Inflammatory macrophage treated with lipopolysaccharide for 1 hour (primary cell): ENCODE data around the gene PIK3CG.
"Not testable (repeated sequence)": the region's sequence is repeated elsewhere in the genome, so short reads cannot be mapped to it uniquely, and the experiment has no call there.

Experiments
- DNase-seq, 2 donors: peaks; one replicate each; pipeline ENCODE4 v3.0.0-alpha.2; 2020 to 2022

Gene PIK3CG

GRCh38 chr7:106865130-106866041, at the start of gene PIK3CG:
PIK3CG (plus strand) TSS chr7:106865282; CDS start chr7:106867562, 2,280 bp downstream.
- peak; percentile 82 to 85 for DNase-seq

- no peak for DNase-seq
Observed at GRCh38 chr7:106817098-106817497, 48.0 kb upstream of the PIK3CG start.

GRCh38 chr7:106818736-106819135, 46.3 kb upstream of the PIK3CG start:
- no peak for DNase-seq

GRCh38 chr7:106819546-106819945, 45.5 kb upstream of the PIK3CG start:
- DNase-seq, result no peak

- no peak for DNase-seq
Observed at GRCh38 chr7:106820321-106821217, 44.5 kb upstream of the PIK3CG start.

GRCh38 chr7:106823631-106824030, 41.5 kb upstream of the PIK3CG start:
- DNase-seq, result peak in 1 of 2 donors; percentile 39

GRCh38 chr7:106824458-106824857, 40.6 kb upstream of the PIK3CG start:
- DNase-seq, result peak; percentile 72 to 97

GRCh38 chr7:106827626-106828025, 37.5 kb upstream of the PIK3CG start:
- DNase-seq, result no peak

GRCh38 chr7:106829496-106829895, 35.6 kb upstream of the PIK3CG start:
- no peak for DNase-seq

GRCh38 chr7:106830896-106831295, 34.2 kb upstream of the PIK3CG start:
- DNase-seq, result not testable (repeated sequence)

- peak in 1 of 2 donors; percentile 64 for DNase-seq
Observed at GRCh38 chr7:106836816-106837215, 28.3 kb upstream of the PIK3CG start.

GRCh38 chr7:106839511-106839910, 25.6 kb upstream of the PIK3CG start:
- DNase-seq, result no peak

GRCh38 chr7:106840342-106840741, 24.7 kb upstream of the PIK3CG start:
- DNase-seq, result no peak

GRCh38 chr7:106841896-106842390, 23.1 kb upstream of the PIK3CG start:
- no peak for DNase-seq

GRCh38 chr7:106844279-106844997, 20.6 kb upstream of the PIK3CG start:
- DNase-seq, result no peak

GRCh38 chr7:106848049-106848448, 17.0 kb upstream of the PIK3CG start:
- no peak for DNase-seq

GRCh38 chr7:106848851-106849442, 16.1 kb upstream of the PIK3CG start:
- no peak for DNase-seq

GRCh38 chr7:106851632-106852031, 13.4 kb upstream of the PIK3CG start:
- DNase-seq, result not testable (repeated sequence)

- no peak for DNase-seq
Observed at GRCh38 chr7:106853250-106853908, 11.7 kb upstream of the PIK3CG start.

- DNase-seq, result no peak
Observed at GRCh38 chr7:106855540-106856132, 9.4 kb upstream of the PIK3CG start.
